DMS153 (cell line): Measurements from ENCODE around the gene AMPD3.

Source experiments
- DNase-seq: peaks from one replicate; lab custom pipeline; 2025; lab: John Stamatoyannopoulos, UW

Gene AMPD3

GRCh38 chr11:10488934-10489691 lies 34.0 kb downstream of the AMPD3 start:
- no peak for DNase-seq

DNA sequence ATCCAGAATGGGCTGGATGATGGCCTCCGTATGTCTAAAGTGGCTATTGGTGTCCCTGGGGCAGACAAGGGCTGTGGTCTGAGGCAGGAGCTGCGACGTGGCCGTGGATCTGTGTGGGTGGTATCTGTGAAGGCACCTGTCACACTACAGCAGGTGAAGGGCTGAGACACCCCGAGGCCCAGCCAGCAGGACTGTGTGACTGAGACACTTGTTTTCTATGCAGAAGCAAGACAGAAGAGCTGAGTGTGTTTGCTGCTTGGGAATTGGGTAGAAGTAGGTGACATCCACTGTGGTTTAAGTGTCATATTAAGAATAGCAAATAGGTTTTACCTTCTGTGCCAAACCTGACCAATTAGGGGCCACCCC lies 35.0 kb downstream of the AMPD3 start:
- DNase-seq: no peak

GRCh38 chr11:10490398-10491241 lies 35.6 kb downstream of the AMPD3 start:
- DNase-seq: no peak

GRCh38 chr11:10492084-10492483 lies 37.0 kb downstream of the AMPD3 start:
- no peak for DNase-seq

DNA sequence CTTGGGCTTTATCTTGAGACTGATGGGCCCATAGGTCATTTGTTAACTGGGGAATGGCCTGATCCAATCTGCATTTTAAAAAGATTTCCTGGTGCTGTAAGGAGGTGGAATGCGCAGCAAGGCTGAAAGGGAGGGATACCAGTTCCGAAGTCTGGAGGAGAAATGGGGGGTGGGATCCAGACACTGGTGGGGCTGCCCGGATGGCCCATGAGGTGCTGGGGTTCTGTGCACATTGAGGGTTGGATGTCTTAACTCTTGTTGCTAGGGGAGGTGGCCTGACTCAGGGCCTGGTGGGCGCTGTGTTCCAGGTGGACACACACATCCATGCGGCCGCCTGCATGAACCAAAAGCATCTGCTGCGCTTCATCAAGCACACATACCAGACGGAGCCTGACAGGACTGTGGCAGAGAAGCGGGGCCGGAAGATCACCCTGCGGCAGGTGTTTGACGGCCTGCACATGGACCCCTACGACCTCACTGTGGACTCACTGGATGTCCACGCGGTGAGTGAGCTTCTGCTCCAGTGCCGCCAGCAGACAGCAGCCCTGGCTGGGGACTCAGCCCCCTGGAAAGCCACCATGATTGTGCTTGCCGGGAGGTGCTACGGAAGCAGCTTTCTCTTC lies 38.1 kb downstream of the AMPD3 start:
- no peak for DNase-seq

DNA sequence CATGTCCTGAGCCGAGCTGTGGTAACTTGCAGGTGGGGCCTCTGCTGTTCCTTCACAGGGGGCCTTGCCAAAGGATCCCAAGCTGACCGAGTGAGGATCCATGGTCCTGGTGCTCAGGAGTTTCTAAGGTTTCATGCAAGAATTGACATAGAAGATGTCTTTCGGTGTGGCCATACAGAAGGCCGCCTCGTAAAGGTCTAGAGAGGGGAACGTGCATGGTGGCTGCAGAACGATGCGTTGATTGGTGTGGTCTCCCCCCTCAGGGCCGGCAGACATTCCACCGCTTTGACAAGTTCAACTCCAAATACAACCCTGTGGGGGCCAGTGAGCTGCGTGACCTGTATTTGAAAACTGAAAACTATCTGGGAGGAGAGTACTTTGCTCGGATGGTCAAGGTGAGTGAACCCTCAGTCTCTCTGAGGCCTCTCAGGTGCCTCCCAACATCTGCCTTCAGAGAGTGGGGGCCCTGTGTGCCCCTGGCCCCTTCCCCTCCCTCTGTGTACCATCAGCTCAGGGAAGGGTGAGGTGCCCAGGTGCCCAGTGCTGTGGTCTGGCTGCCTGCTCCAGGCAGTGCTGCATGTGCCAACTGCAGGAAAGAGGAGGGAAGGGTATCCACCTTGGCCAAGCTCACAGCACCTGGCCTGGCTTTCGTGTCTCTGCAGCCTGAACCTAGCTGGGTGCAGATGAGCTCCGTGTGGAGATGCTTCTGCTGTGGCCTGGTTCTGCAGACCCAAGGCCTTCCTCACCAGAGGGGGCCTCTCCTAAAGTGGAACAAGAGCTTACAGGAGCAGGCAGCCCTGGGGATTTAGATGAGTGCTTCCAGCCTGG lies 39.8 kb downstream of the AMPD3 start:
- DNase-seq: no peak

- DNase-seq: no peak
These were observed 40.4 kb downstream of the AMPD3 start for GRCh38 chr11:10495464-10495786.

DNA sequence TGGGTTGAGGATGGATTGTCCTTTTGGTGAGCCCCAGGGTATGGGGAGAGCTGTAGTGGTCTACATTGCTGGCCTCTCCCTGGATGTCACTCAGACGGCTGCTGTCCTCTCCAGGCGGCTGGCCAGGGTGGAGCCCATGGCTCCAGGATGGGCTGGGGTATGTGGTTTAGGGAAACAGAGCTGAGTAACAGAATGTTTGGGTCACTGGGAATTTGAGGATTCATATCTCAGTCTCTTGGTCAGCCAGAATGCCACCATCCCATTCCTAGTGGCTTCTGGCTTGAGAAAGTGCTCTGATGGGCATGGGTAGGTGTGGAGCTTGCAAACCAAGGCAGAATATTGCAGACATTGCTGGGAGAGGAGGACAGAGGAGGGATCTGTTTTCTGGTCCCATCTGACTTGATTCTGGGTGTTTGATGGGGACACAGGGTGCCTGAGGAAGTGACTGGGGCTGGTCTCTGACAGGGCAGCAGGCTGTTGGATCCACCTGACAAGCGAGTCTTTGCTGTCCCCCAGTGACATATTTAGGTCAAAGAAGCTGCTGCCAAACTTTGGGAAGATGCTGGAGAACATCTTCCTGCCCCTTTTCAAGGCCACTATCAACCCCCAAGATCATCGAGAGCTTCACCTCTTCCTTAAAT lies 41.4 kb downstream of the AMPD3 start:
- DNase-seq: no peak

GRCh38 chr11:10497371-10498021 lies 42.4 kb downstream of the AMPD3 start:
- DNase-seq: no peak

GRCh38 chr11:10498022-10498400 lies 42.9 kb downstream of the AMPD3 start:
- DNase-seq: no peak

GRCh38 chr11:10498426-10499250 lies 43.6 kb downstream of the AMPD3 start:
- DNase-seq: no peak

- DNase-seq: no peak
These were observed 44.4 kb downstream of the AMPD3 start for GRCh38 chr11:10499452-10499851.

GRCh38 chr11:10499874-10500601 lies 45.0 kb downstream of the AMPD3 start:
- DNase-seq: no peak

DNA sequence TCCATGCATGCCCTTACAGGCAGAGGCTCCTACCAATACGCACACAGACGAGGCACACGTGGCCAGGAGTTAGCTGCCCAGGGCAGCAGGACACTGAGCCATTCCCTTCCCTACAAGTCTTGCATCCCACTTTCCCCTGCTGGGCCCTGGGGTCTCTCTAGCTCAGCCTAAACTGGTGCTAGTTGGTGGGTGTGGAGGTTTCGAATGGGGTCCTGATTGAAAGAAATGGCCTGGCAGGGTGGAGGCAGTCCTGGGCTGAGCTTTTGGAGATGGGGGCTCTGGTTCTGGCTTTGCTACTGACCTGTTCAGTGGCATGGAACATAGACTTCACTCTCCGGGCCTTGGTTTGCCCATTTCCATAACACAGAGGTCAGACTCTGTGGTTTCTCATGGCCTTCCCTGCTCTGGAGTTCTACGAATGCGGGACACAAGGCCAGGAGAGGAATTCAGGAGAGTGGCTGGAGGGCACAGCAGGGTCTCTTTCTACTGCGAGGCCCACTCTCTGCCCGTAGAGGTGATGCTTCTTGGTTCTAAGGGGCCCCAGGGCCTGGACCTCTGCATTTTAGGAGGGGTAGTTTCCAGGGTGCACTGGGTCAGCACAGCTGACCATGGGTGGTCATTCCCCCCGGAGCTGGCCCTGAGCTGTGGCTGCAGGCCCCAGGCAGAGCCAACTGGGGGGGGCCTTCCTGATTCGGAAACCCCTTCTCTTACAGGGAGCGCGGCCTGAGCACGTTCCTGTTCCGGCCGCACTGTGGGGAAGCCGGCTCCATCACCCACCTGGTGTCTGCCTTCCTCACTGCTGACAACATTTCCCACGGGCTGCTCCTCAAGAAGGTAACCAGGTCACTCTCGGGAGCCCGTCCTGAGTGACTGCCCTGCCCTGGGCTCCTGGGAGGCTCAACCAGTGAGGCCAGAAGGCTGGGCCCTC lies 46.0 kb downstream of the AMPD3 start:
- DNase-seq: no peak

DNA sequence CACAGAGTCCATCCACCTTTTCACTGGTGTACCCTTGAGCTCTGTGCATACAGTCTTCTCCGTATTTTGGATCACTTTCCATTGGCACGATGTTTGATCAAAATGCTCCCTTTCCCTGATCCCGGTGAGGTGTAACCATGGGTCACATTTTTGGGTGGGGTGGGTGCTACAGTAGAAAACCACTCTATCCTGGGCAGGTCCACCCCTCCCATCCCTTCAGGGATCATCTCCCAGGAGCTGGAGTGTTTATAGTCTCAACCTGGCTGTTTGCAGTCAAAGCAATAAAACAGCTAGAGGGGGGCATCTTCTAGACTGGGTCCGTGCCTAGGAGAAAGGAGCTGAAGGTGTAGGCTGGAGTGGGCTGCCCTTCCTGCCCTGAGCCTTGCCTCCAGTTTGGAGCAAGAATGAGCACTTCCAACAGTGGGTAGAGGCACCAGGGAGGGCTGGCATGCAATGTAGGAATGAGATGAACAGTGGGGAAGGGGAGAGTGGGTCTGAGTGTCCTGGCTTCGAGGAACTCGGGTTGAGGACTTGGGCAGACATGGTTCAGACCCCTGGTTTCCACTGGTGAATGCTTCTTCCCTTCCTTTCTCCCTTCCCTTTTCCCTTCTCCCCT lies 47.1 kb downstream of the AMPD3 start:
- DNase-seq: no peak

DNA sequence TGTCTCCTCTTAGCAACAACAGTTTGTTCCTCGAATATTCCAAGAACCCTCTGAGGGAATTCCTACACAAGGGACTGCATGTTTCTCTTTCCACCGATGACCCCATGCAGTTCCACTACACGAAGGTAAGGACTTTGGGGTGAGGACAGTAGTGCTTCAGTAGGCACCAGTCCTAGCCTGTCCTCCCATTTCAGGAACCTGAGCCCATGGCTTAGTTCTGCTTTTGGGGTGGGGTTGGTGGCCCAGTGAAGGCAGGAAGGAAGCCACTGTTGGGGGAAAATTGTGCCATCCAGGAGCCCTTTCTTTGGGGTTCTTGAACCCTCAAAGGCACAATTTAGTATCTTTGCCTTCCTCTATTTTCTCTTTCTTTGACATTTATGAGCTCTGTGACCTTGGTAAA lies 47.7 kb downstream of the AMPD3 start:
- DNase-seq: no peak

- no peak for DNase-seq
These were observed 48.2 kb downstream of the AMPD3 start for GRCh38 chr11:10503221-10503620.
